Endodermal cell (in vitro differentiated cells): ENCODE results near the gene RASGEF1C. TPM values are rescaled to one million over a fixed set of nuclear protein-coding genes. Genes with fewer than 3 reads are reported as not detected.

Source experiments
- DNase-seq: peaks from one replicate; pipeline ENCODE4 v3.0.0-alpha.2; 2017
- H3K27ac ChIP-seq: 2 replicates; pipeline ENCODE4 v1.5.1; 2013; ENCODE audit warnings: mild to moderate bottlenecking, low read depth, low read length, moderate library complexity
- H3K27me3 ChIP-seq: 2 replicates; pipeline ENCODE4 v1.6.1; 2013; ENCODE audit warnings: mild to moderate bottlenecking, low read length, moderate library complexity; ENCODE audit not compliant: insufficient read depth, control insufficient read depth, poor library complexity, severe bottlenecking
- H3K36me3 ChIP-seq: 2 replicates; pipeline ENCODE4 v1.7.0; 2013; ENCODE audit warnings: mild to moderate bottlenecking, low read length, moderate library complexity; ENCODE audit not compliant: control insufficient read depth, insufficient read depth
- H3K4me1 ChIP-seq: one replicate; pipeline ENCODE4 v1.7.0; 2013; ENCODE audit warnings: low read length; ENCODE audit not compliant: control insufficient read depth, insufficient read depth
- H3K4me3 ChIP-seq: 2 replicates; pipeline ENCODE4 v1.5.1; 2013; ENCODE audit warnings: mild to moderate bottlenecking, low read length, moderate library complexity
- H3K9ac ChIP-seq: 2 replicates; pipeline ENCODE4 v1.6.1; 2013; ENCODE audit warnings: mild to moderate bottlenecking, low read length, moderate library complexity; ENCODE audit not compliant: poor library complexity, severe bottlenecking; ENCODE audit errors: extremely low read depth
- H3K9me3 ChIP-seq: 2 replicates; pipeline ENCODE4 v1.6.1; 2013; ENCODE audit warnings: mild to moderate bottlenecking, low read length, moderate library complexity; ENCODE audit not compliant: control insufficient read depth
- H3K27ac Mint-ChIP-seq: 2 replicates; pipeline ENCODE4 v1.8.0; 2020; ENCODE audit warnings: mixed read lengths
- H3K27me3 Mint-ChIP-seq: 2 replicates; pipeline ENCODE4 v1.8.0; 2021; ENCODE audit warnings: mild to moderate bottlenecking, mixed read lengths; ENCODE audit not compliant: insufficient read depth
- H3K36me3 Mint-ChIP-seq: 2 replicates; pipeline ENCODE4 v1.8.0; 2020; ENCODE audit warnings: low read depth, mixed read lengths
- H3K4me1 Mint-ChIP-seq: 2 replicates; pipeline ENCODE4 v1.8.0; 2020; ENCODE audit warnings: mixed read lengths
- H3K4me3 Mint-ChIP-seq: 2 replicates; pipeline ENCODE4 v1.8.0; 2020; ENCODE audit warnings: mild to moderate bottlenecking, moderate library complexity, mixed read lengths
- H3K9me3 Mint-ChIP-seq: 2 replicates; pipeline ENCODE4 v1.8.0; 2020; ENCODE audit warnings: mild to moderate bottlenecking, mixed read lengths
- WGBS, 2 experiments: methylation state at CpG; one replicate each; pipeline versions ENCODE4 v1.1.5 to v1.1.7; 2013; ENCODE audit warnings: missing lambda C conversion rate in 2 of 2, mixed read lengths in 1 of 2; ENCODE audit not compliant: insufficient coverage in 1 of 2, insufficient read length in 1 of 2; 5-methylcytosine and 5-hydroxymethylcytosine counted together
- total RNA-seq, 2 donors: library from RNA; stranded (reverse); fragmentation: NEBNext Ultra II Directional in 1 of 2; extraction: Animal tissue kit (Norgen Biotek cat#: 25700) in 1 of 2; gene quantifications; 2 replicates in 1 of 2; 3 replicates in 1 of 2; pipeline ENCODE4 v1.2.1, GENCODE V29; 2021
- TF ChIP-seq, protein P1 (sequence below): fragments of 200-600 bp; sonication (generic); conservative IDR thresholded peaks from 2 replicates; pipeline ENCODE4 v1.5.0; 2021; ENCODE audit warnings: antibody characterized with exemption, mild to moderate bottlenecking

The RASGEF1C gene
- total RNA-seq, 2 donors from 2014 or later, result 0.62 to 0.75 TPM

DNA sequence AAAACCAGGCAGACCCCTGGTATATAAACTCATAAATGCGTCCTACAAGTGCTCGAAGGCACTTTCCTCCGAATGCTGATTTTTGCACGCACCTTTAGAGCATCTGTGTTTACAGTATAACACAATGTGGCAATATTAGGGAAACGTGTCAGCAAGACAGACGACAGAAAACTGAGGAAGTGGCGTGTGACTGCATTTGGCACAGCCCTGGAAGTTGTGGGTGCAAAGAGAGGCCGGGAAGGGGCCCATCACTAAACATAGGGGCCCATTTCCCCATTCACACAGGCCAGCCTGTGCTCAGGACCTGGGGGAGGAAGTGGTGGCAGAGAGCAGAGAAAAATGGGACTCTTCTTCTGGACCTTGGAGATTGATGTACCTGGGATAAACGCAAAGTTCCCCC lies 48.2 kb downstream of the RASGEF1C start:
- no peaks in the 10 kb centered on the region for H3K4me1 ChIP-seq
- H3K4me3 Mint-ChIP-seq, result no peak overlapping the region
- peaks cover 3% of the 10 kb centered on the region for H3K9me3 Mint-ChIP-seq
- H3K27me3 ChIP-seq, result no peaks in the 10 kb centered on the region
- no peak for DNase-seq
- H3K27me3 Mint-ChIP-seq, result peaks cover 5% of the 10 kb centered on the region
- no peak overlapping the region for H3K27ac Mint-ChIP-seq
- no peak overlapping the region for H3K27ac ChIP-seq
- no peak overlapping the region for H3K4me3 ChIP-seq
- TF ChIP-seq, protein P1, sequence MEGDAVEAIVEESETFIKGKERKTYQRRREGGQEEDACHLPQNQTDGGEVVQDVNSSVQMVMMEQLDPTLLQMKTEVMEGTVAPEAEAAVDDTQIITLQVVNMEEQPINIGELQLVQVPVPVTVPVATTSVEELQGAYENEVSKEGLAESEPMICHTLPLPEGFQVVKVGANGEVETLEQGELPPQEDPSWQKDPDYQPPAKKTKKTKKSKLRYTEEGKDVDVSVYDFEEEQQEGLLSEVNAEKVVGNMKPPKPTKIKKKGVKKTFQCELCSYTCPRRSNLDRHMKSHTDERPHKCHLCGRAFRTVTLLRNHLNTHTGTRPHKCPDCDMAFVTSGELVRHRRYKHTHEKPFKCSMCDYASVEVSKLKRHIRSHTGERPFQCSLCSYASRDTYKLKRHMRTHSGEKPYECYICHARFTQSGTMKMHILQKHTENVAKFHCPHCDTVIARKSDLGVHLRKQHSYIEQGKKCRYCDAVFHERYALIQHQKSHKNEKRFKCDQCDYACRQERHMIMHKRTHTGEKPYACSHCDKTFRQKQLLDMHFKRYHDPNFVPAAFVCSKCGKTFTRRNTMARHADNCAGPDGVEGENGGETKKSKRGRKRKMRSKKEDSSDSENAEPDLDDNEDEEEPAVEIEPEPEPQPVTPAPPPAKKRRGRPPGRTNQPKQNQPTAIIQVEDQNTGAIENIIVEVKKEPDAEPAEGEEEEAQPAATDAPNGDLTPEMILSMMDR, result no peak
- no peaks in the 10 kb centered on the region for H3K36me3 Mint-ChIP-seq
- no peaks in the 10 kb centered on the region for H3K4me1 Mint-ChIP-seq
- H3K36me3 ChIP-seq, result no peaks in the 10 kb centered on the region
- WGBS, 2 experiments, result 87 to 91% methylated on average over 5 to 9 of the region's 9 CpGs
- H3K9ac ChIP-seq, result no peak overlapping the region
- H3K9me3 ChIP-seq, result no peaks in the 10 kb centered on the region

DNA sequence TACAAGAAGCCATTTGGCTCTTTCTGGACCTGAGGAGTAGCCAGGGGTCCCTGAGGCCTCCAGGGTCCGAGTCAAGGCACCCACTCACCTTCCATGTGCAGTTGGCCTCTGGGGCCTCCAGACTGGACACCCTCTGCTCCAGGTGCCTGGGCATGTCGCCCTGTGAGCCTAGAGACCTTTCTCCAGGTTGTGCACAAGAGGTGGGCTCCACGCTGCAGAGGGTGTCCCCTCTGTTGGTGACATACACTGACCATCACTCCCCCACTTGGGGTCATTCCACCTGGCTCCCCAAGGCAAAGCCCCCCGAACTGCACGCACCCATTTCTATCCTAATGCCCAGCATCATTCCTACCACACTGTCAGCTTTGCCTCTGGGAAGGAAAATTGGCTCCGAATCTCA lies 48.8 kb downstream of the RASGEF1C start:
- TF ChIP-seq, protein P1, result no peak
- WGBS, 2 experiments, result 81 to 92% methylated on average over 4 to 6 of the region's 6 CpGs
- H3K36me3 Mint-ChIP-seq, result no peaks in the 10 kb centered on the region
- no peaks in the 10 kb centered on the region for H3K9me3 ChIP-seq
- H3K4me1 ChIP-seq, result no peaks in the 10 kb centered on the region
- H3K4me3 ChIP-seq, result no peak overlapping the region
- H3K27ac ChIP-seq, result no peak overlapping the region
- no peaks in the 10 kb centered on the region for H3K36me3 ChIP-seq
- H3K4me3 Mint-ChIP-seq, result no peak overlapping the region
- no peak overlapping the region for H3K9ac ChIP-seq
- peaks cover 3% of the 10 kb centered on the region for H3K9me3 Mint-ChIP-seq
- H3K27ac Mint-ChIP-seq, result no peak overlapping the region
- H3K4me1 Mint-ChIP-seq, result no peaks in the 10 kb centered on the region
- H3K27me3 Mint-ChIP-seq, result peaks cover 5% of the 10 kb centered on the region
- DNase-seq, result no peak
- no peaks in the 10 kb centered on the region for H3K27me3 ChIP-seq

DNA sequence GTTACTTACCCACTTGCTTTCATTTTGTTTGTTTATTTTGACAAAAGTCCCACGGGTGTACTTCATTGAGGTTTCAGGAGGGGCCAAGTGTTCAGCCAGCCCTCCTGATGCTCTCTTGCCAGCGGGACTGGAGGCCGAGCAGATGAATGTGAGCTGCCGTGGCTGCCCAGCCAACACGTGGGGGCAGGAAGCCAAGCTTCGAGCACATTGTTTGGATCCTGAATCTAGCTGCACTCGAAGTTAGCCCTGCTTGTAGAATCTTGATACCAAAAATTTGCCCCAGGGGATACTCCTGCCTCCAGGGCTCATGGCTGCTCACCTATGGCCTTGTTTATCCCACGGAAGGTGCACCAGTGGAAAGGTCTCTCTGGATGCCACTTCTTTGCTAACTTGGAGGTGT lies 49.3 kb downstream of the RASGEF1C start:
- H3K27ac Mint-ChIP-seq, result no peak overlapping the region
- H3K9me3 ChIP-seq, result no peaks in the 10 kb centered on the region

More for the DNA sequence above, 49.3 kb downstream of the RASGEF1C start:
- Histone ChIP-seq H3K9ac (no peak overlapping the region), H3K36me3 (no peaks in the 10 kb centered on the region), H3K27ac (no peak overlapping the region), H3K4me3 (no peak overlapping the region), H3K27me3 (no peaks in the 10 kb centered on the region), H3K4me1 (no peaks in the 10 kb centered on the region)
- H3K4me3 Mint-ChIP-seq, result no peak overlapping the region
- H3K4me1 Mint-ChIP-seq, result no peaks in the 10 kb centered on the region
- 84% methylated on average over 8 of the region's 8 CpGs for WGBS, 2 experiments
- peaks cover 5% of the 10 kb centered on the region for H3K27me3 Mint-ChIP-seq
- H3K9me3 Mint-ChIP-seq, result peaks cover 3% of the 10 kb centered on the region
- no peaks in the 10 kb centered on the region for H3K36me3 Mint-ChIP-seq
- TF ChIP-seq, protein P1, result no peak
- DNase-seq, result no peak
